Keratinocyte (primary cell): ENCODE measurements around the gene ABI1. TPM values are rescaled to one million over a fixed set of nuclear protein-coding genes. Genes with fewer than 3 reads are reported as not detected.
A peak's percentile ranks its signal among the peaks of the same experiment; 100 is the strongest.

Source experiments
- DNase-seq: peaks from one replicate; pipeline ENCODE4 v3.0.0-alpha.2; 2011; ENCODE audit warnings: low read depth, missing footprints, low spot score
- FAIRE-seq: peaks from 2 replicates; lab custom pipeline; 2011; peaks lifted over from hg19 to GRCh38; lab: Jason Lieb, UNC
- H2AFZ ChIP-seq: 2 replicates; pipeline ENCODE4 v1.6.0; 2012; ENCODE audit warnings: low read length, control low read depth, inconsistent platforms; ENCODE audit not compliant: control insufficient read depth
- H3K27ac ChIP-seq: 2 replicates; pipeline ENCODE4 v1.5.1; 2011; ENCODE audit warnings: low read length; ENCODE audit not compliant: control insufficient read depth, insufficient read depth
- H3K27me3 ChIP-seq: 3 replicates; pipeline ENCODE4 v1.6.0; 2011; ENCODE audit warnings: low read length; ENCODE audit not compliant: control insufficient read depth, insufficient read depth; ENCODE audit errors: extremely low read depth
- H3K36me3 ChIP-seq, 2 experiments: 2 replicates in 1 of 2; 3 replicates in 1 of 2; pipeline ENCODE4 v1.5.1; 2011; ENCODE audit warnings: low read length in 2 of 2, mild to moderate bottlenecking in 1 of 2; ENCODE audit not compliant: control insufficient read depth in 2 of 2, insufficient read depth in 2 of 2; ENCODE audit errors: extremely low read depth in 1 of 2
- H3K4me1 ChIP-seq: 3 replicates; pipeline ENCODE4 v1.5.1; 2011; ENCODE audit warnings: low read length; ENCODE audit not compliant: control insufficient read depth, insufficient read depth; ENCODE audit errors: extremely low read depth
- H3K4me2 ChIP-seq: 3 replicates; pipeline ENCODE4 v1.6.0; 2011; ENCODE audit warnings: low read depth, low read length; ENCODE audit not compliant: control insufficient read depth, insufficient read depth; ENCODE audit errors: extremely low read depth
- H3K4me3 ChIP-seq, 3 experiments: fragments of 200-600 bp in 1 of 3; sonication (generic) in 1 of 3; 2 replicates in 2 of 3; 3 replicates in 1 of 3; pipeline ENCODE4 v1.5.1; 2011 to 2016; ENCODE audit warnings: low read length in 3 of 3, mild to moderate bottlenecking in 3 of 3, control low read depth in 2 of 3, inconsistent platforms in 1 of 3, low read depth in 1 of 3, mixed read lengths in 1 of 3, mixed run types in 1 of 3, moderate library complexity in 1 of 3; ENCODE audit not compliant: control insufficient read depth in 2 of 3, insufficient read depth in 2 of 3; ENCODE audit errors: extremely low read depth in 1 of 3
- H3K79me2 ChIP-seq: 2 replicates; pipeline ENCODE4 v1.6.0; 2012; ENCODE audit warnings: low read length; ENCODE audit not compliant: control insufficient read depth, insufficient read depth
- H3K9ac ChIP-seq: 3 replicates; pipeline ENCODE4 v1.6.0; 2011; ENCODE audit warnings: low read length; ENCODE audit not compliant: control insufficient read depth, insufficient read depth; ENCODE audit errors: extremely low read depth
- H3K9me1 ChIP-seq: 3 replicates; pipeline ENCODE4 v1.6.0; 2011; ENCODE audit warnings: low read length; ENCODE audit not compliant: control insufficient read depth, insufficient read depth; ENCODE audit errors: extremely low read depth
- H3K9me3 ChIP-seq: 2 replicates; pipeline ENCODE4 v1.5.1; 2012; ENCODE audit warnings: low read depth, low read length; ENCODE audit not compliant: control insufficient read depth
- H4K20me1 ChIP-seq: 3 replicates; pipeline ENCODE4 v1.6.0; 2011; ENCODE audit warnings: low read length; ENCODE audit not compliant: control insufficient read depth, insufficient read depth; ENCODE audit errors: extremely low read depth
- EZH2 ChIP-seq: IDR thresholded peaks from one replicate; pipeline ENCODE4 v1.6.1; 2012; ENCODE audit warnings: inconsistent platforms, mild to moderate bottlenecking, low read length, moderate library complexity
- dilution Hi-C: fragments of 300-500 bp; cut with MboI; formaldehyde crosslinking; loops from one replicate; pipeline ENCODE4 v1.7.0; 2020; ENCODE audit warnings: low sequenced_read_pairs; ENCODE audit not compliant: extremely low pct_ligation_motif_present
- polyA plus RNA-seq, 5 experiments: library from polyadenylated mRNA; depleted of rRNA in 3 of 5; stranded (reverse) in 3 of 5; stranded (forward) in 1 of 5; unstranded in 1 of 5; fragments of >200 nt; gene quantifications; 1 replicate in 1 of 5; 2 replicates in 3 of 5; 3 replicates in 1 of 5; pipeline versions ENCODE4 v1.2.1 to v1.2.3, GENCODE V29; 2011 to 2012; ENCODE audit warnings: missing spikeins in 2 of 5, low read depth in 1 of 5, low replicate concordance in 1 of 5
- TF ChIP-seq, protein P1 (sequence below), 3 experiments: IDR thresholded peaks in 1 of 3; conservative IDR thresholded peaks in 1 of 3; optimal IDR thresholded peaks in 1 of 3; 2 replicates in 2 of 3; 3 replicates in 1 of 3; pipeline versions ENCODE3 to v1.5.1; 2011; ENCODE audit warnings: low read length in 3 of 3, mild to moderate bottlenecking in 3 of 3, moderate library complexity in 2 of 3, control low read depth in 1 of 3, inconsistent platforms in 1 of 3; ENCODE audit not compliant: insufficient read depth in 2 of 3; ENCODE audit errors: extremely low read depth in 1 of 3

Gene ABI1
- polyA plus RNA-seq, 1 donor (not counting 4 experiments of a cell fraction or from before 2014, with no cell fraction given): 78.9 TPM

DNA sequence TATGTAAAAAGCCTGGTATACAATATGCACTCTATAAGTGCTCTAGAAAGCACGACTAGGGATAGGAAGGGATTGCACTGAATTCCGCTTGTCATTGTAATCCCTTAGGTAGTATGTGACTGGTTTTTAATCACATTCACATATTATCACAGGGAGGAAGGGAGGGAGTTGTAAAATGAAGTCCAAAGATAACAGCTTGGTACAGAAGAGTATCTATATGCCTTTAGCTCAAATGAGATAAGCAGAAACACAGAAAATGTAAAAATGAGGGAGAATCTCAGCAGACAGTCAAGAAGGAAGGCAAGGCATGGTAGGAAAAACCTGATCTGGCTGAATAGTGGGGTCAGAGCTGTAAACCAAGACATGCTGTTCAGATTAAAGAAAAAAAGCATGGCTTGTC, 63.4 kb downstream of the ABI1 start:
- no peak overlapping the region for H3K9ac ChIP-seq
- no peak overlapping the region for H2AFZ ChIP-seq
- no peaks in the 10 kb centered on the region for H3K27me3 ChIP-seq
- dilution Hi-C loops: no loop called here
- no peak for TF ChIP-seq EZH2
- TF ChIP-seq, protein P1, sequence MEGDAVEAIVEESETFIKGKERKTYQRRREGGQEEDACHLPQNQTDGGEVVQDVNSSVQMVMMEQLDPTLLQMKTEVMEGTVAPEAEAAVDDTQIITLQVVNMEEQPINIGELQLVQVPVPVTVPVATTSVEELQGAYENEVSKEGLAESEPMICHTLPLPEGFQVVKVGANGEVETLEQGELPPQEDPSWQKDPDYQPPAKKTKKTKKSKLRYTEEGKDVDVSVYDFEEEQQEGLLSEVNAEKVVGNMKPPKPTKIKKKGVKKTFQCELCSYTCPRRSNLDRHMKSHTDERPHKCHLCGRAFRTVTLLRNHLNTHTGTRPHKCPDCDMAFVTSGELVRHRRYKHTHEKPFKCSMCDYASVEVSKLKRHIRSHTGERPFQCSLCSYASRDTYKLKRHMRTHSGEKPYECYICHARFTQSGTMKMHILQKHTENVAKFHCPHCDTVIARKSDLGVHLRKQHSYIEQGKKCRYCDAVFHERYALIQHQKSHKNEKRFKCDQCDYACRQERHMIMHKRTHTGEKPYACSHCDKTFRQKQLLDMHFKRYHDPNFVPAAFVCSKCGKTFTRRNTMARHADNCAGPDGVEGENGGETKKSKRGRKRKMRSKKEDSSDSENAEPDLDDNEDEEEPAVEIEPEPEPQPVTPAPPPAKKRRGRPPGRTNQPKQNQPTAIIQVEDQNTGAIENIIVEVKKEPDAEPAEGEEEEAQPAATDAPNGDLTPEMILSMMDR (optimal IDR thresholded peaks at IDR 0.05 in 1 of 3, IDR thresholded peaks at IDR 0.05 in 1 of 3, conservative IDR thresholded peaks at IDR 0.05 in 1 of 3; ENCODE audit: extremely low read depth in 1 of 3, insufficient read depth in 2 of 3, low read length in 3 of 3): no peak
- no peak for FAIRE-seq
- DNase-seq: no peak
- H3K27ac ChIP-seq: no peak overlapping the region
- no peaks in the 10 kb centered on the region for H4K20me1 ChIP-seq
- H3K4me1 ChIP-seq: no peaks in the 10 kb centered on the region
- H3K4me2 ChIP-seq: no peak overlapping the region
- H3K79me2 ChIP-seq: peaks cover 87% of the 10 kb centered on the region
- H3K4me3 ChIP-seq: no peak overlapping the region
- H3K9me3 ChIP-seq: no peaks in the 10 kb centered on the region
- H3K36me3 ChIP-seq: no peaks in the 10 kb centered on the region
- no peaks in the 10 kb centered on the region for H3K9me1 ChIP-seq

DNA sequence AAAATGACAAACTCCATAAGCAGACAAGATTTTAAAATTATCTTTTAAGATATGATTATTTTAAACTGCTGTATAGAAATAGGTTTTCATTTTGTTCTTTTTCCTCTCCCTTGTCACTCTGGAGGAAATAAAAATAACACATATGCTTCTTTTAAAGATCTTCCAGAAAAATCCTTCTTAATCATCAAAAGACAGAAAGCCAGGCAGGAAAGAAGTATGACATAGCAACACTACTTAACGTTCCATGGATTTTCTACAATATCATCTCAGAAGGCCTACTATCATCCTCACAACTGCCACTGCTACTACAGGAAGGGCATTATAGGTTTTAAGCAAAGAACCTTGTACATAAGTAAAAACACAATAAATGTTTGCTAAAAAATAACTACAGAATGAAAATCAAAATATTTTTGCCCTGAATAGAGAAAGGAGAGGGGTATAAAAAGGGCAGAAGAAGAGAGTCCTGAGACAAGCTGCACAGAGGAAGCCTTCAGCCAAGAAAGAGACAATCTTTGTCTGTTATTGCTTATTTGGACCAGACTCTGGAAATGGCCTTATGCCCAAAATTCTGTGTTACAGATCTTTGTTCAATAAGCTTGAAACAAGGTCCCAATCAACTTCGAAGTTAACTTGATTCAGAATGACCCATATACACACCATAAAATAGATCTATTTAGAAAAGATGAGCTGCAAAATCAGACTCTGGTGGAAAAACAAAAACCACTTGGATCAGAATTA, 67.8 kb downstream of the ABI1 start:
- TF ChIP-seq, protein P1 (optimal IDR thresholded peaks at IDR 0.05 in 1 of 3, IDR thresholded peaks at IDR 0.05 in 1 of 3, conservative IDR thresholded peaks at IDR 0.05 in 1 of 3; ENCODE audit: extremely low read depth in 1 of 3, insufficient read depth in 2 of 3, low read length in 3 of 3): no peak
- no peak for TF ChIP-seq EZH2
- Histone ChIP-seq H3K9me1 (no peaks in the 10 kb centered on the region), H3K27me3 (no peaks in the 10 kb centered on the region), H3K9ac (no peak overlapping the region), H3K79me2 (peaks cover 85% of the 10 kb centered on the region), H3K4me3 (no peak overlapping the region), H3K27ac (no peak overlapping the region), H4K20me1 (no peaks in the 10 kb centered on the region), H3K4me1 (peaks cover 5% of the 10 kb centered on the region), H2AFZ (no peak overlapping the region), H3K4me2 (no peak overlapping the region), H3K36me3 (no peaks in the 10 kb centered on the region), H3K9me3 (no peaks in the 10 kb centered on the region)
- dilution Hi-C loops: no loop called here
- FAIRE-seq: peak; percentile 61
- no peak for DNase-seq
